ENCODE measurements around the gene FOLR3. TPM values are rescaled to one million over a fixed set of nuclear protein-coding genes. Genes with fewer than 3 reads are reported as not detected.
"Not testable (repeated sequence)": the region's sequence is repeated elsewhere in the genome, so short reads cannot be mapped to it uniquely, and the experiment has no call there.

The FOLR3 gene
- total RNA-seq, 1 donor from 2014 or later: not detected

DNA sequence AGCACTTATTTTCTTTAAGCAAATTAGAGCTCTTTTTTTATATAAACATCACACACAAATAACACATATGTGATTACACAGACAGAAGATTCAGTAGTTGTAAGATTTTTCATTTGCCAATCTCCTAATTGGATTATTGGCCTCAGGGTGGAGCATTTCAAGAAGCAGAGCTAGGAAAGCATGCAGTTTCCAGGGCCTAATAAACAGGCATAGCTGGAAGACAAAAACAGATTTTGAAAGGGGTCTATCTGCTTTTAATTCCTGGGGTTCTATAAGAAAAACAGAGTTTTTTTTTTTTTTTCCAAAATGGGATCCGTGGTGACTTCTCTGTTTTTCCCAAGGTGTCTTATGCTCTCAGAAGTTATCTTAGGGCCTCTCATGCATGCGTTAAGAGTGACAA lies 7.6 kb upstream of the FOLR3 start:
- peaks cover 21% of the 10 kb centered on the region for H3K27me3 Mint-ChIP-seq (ENCODE audit: insufficient read depth)
- H3K27ac Mint-ChIP-seq: no peak overlapping the region
- intact Hi-C loops (cut with micrococcal nuclease): no loop called here
- H3K4me3 Mint-ChIP-seq: no peak overlapping the region
- no peak for DNase-seq (ENCODE audit: low spot score)
- peaks cover 15% of the 10 kb centered on the region for H3K9me3 Mint-ChIP-seq
- H3K36me3 Mint-ChIP-seq (ENCODE audit: low read depth): peaks cover 5% of the 10 kb centered on the region
- H3K4me1 Mint-ChIP-seq (ENCODE audit: low read depth): no peaks in the 10 kb centered on the region

DNA sequence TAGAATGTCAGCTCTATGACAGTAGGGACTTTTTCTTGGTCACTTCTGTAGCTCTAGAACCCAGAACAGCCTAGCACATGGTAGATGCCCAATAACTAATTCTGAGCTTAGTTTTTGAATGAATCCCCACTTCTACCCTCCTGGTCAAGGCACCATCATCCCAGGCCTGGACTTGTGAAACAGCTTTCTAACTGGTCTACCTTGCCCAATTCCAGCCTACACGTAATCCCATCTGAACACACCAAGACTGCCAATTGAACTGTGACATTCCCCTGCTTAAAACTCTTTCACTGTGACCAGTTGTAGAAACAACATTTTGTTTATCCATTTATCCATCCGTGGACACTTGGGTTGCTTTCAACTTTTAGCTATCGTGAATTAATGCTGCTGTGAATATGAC lies 6.1 kb upstream of the FOLR3 start:
- DNase-seq (ENCODE audit: low spot score): no peak
- no peak overlapping the region for H3K4me3 Mint-ChIP-seq
- intact Hi-C loops (cut with micrococcal nuclease): no loop called here
- H3K27ac Mint-ChIP-seq: no peak overlapping the region
- peaks cover 21% of the 10 kb centered on the region for H3K27me3 Mint-ChIP-seq (ENCODE audit: insufficient read depth)
- H3K9me3 Mint-ChIP-seq: peaks cover 15% of the 10 kb centered on the region
- H3K4me1 Mint-ChIP-seq (ENCODE audit: low read depth): no peaks in the 10 kb centered on the region
- H3K36me3 Mint-ChIP-seq (ENCODE audit: low read depth): peaks cover 3% of the 10 kb centered on the region

DNA sequence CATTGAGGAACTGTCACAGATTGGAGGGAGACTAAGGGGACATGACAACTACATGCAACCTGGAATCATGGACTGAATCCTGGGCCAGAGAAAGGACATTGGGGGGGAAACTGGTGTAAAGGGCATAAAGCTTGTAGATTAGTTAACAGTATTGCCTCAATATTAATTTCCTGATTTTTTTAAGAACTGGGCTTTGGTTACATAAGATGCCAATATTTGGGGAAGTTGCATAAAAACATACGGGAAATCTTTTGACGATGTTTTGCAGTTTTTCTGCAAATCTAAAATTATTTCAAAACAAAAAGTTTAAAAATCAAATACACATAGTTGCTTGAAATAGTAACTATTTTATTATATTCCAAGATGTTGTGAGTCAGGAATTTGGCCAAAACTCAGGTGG lies 2.9 kb upstream of the FOLR3 start:
- H3K27ac Mint-ChIP-seq: no peak overlapping the region
- no peak overlapping the region for H3K4me3 Mint-ChIP-seq
- peaks cover 12% of the 10 kb centered on the region for H3K27me3 Mint-ChIP-seq (ENCODE audit: insufficient read depth)
- DNase-seq (ENCODE audit: low spot score): no peak
- peaks cover 3% of the 10 kb centered on the region for H3K36me3 Mint-ChIP-seq (ENCODE audit: low read depth)
- peaks cover 6% of the 10 kb centered on the region for H3K4me1 Mint-ChIP-seq (ENCODE audit: low read depth)
- H3K9me3 Mint-ChIP-seq: peaks cover 17% of the 10 kb centered on the region
- intact Hi-C loops (cut with micrococcal nuclease): no loop called here

DNA sequence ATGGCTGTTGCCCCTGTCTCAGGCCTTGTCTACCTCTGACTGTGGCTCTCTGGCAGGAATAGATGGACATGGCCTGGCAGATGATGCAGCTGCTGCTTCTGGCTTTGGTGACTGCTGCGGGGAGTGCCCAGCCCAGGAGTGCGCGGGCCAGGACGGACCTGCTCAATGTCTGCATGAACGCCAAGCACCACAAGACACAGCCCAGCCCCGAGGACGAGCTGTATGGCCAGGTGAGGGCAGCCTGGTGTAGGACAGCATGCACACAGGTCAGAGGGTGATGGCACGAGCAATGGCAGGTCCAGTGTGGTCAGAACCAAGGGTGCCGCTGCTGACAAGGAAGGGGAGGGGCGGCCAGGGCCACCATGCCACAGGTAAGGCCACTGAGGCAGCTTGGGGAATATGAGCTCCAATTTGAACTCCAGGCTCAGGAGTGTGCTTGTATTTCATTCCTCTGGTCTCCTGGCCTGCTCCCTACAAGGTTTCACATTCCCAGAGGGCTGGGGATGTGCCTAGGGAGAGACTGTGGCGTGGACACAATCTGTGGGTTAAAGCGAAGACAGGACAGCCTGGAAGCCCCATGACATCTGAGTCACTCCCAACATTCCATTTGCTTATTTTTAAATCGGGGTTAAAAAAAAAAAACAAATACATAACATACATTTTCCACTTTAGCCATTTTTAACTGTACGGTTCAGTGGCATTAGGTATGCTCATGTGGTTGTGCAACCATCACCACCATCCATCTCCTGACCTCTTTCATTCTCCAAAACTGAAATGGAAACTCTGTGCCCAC lies 562 bp downstream of the FOLR3 start:
- no peak for DNase-seq (ENCODE audit: low spot score)
- intact Hi-C loops (cut with micrococcal nuclease): no loop called here
- no peak overlapping the region for H3K4me3 Mint-ChIP-seq
- H3K27me3 Mint-ChIP-seq (ENCODE audit: insufficient read depth): peaks cover 4% of the 10 kb centered on the region
- peaks cover 3% of the 10 kb centered on the region for H3K9me3 Mint-ChIP-seq
- H3K4me1 Mint-ChIP-seq (ENCODE audit: low read depth): peaks cover 17% of the 10 kb centered on the region
- no peaks in the 10 kb centered on the region for H3K36me3 Mint-ChIP-seq (ENCODE audit: low read depth)
- H3K27ac Mint-ChIP-seq: no peak overlapping the region

DNA sequence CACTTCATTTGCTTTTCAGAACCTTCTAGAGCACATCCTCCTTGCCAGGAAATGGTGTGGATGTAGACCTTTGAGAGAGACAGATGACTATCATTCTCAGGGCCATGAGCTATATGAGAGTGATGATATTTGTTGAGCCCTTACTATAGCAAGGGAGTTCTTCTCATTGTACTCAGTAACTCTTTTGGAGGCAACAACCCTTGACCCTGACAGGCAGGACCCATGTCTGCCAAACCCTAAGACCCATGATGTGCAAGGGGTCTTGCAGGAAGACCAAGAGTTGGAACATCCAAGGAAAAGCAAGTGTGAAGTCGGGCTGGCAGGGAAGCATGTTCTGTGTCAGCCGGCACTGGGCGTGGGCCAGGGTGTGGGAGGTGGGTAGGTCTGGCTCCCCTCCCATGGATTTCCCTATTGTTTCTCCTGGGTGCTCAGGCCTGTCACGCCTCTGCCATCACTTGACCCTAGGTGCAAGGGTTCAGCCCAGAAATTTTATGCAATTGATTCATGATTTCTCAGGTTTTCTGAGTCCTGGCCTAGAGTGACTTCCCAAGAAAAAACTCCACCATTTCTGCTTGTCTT lies 1.2 kb downstream of the FOLR3 start:
- Mint-ChIP-seq H3K36me3 (ENCODE audit: low read depth) (no peaks in the 10 kb centered on the region), H3K27me3 (ENCODE audit: insufficient read depth) (peaks cover 5% of the 10 kb centered on the region), H3K4me3 (no peak overlapping the region), H3K4me1 (ENCODE audit: low read depth) (peaks cover 23% of the 10 kb centered on the region), H3K27ac (no peak overlapping the region), H3K9me3 (peaks cover 3% of the 10 kb centered on the region)
- intact Hi-C loops (cut with micrococcal nuclease): no loop called here
- no peak for DNase-seq (ENCODE audit: low spot score)

DNA sequence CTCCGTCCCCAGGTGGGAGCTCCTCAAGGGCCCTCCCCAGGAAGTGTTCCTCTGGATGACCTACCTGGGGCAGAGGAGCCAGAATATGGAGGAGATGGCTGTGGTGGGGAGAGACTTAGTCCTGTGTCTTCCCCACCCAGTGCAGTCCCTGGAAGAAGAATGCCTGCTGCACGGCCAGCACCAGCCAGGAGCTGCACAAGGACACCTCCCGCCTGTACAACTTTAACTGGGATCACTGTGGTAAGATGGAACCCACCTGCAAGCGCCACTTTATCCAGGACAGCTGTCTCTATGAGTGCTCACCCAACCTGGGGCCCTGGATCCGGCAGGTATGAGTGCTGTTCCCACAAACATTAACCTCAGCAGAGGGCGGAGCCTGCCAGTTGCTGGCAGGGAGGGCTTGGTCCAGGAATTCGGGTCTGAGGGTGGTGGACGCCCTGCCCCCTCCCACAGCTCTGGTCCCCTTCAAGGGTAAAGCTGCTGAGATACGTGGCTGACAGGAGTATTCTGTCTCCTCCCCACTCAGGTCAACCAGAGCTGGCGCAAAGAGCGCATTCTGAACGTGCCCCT lies 3.4 kb downstream of the FOLR3 start:
- peaks cover 31% of the 10 kb centered on the region for H3K4me1 Mint-ChIP-seq (ENCODE audit: low read depth)
- DNase-seq (ENCODE audit: low spot score): no peak
- peaks cover 12% of the 10 kb centered on the region for H3K27me3 Mint-ChIP-seq (ENCODE audit: insufficient read depth)
- peaks cover 3% of the 10 kb centered on the region for H3K9me3 Mint-ChIP-seq
- H3K36me3 Mint-ChIP-seq (ENCODE audit: low read depth): no peaks in the 10 kb centered on the region
- no peak overlapping the region for H3K27ac Mint-ChIP-seq
- intact Hi-C loops (cut with micrococcal nuclease): no loop called here
- no peak overlapping the region for H3K4me3 Mint-ChIP-seq

DNA sequence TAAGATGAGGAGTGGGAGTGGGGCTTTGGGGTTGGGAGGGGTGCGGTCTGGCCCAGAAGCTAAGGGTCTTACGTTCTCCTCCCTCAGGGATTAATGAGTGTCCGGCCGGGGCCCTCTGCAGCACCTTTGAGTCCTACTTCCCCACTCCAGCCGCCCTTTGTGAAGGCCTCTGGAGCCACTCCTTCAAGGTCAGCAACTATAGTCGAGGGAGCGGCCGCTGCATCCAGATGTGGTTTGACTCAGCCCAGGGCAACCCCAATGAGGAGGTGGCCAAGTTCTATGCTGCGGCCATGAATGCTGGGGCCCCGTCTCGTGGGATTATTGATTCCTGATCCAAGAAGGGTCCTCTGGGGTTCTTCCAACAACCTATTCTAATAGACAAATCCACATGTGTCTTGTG lies 4.0 kb downstream of the FOLR3 start:
- Mint-ChIP-seq H3K36me3 (ENCODE audit: low read depth) (no peaks in the 10 kb centered on the region), H3K27me3 (ENCODE audit: insufficient read depth) (peaks cover 14% of the 10 kb centered on the region), H3K4me3 (no peak overlapping the region), H3K27ac (no peak overlapping the region), H3K4me1 (ENCODE audit: low read depth) (peaks cover 34% of the 10 kb centered on the region), H3K9me3 (peaks cover 3% of the 10 kb centered on the region)
- intact Hi-C loops (cut with micrococcal nuclease): no loop called here
- DNase-seq (ENCODE audit: low spot score): no peak

DNA sequence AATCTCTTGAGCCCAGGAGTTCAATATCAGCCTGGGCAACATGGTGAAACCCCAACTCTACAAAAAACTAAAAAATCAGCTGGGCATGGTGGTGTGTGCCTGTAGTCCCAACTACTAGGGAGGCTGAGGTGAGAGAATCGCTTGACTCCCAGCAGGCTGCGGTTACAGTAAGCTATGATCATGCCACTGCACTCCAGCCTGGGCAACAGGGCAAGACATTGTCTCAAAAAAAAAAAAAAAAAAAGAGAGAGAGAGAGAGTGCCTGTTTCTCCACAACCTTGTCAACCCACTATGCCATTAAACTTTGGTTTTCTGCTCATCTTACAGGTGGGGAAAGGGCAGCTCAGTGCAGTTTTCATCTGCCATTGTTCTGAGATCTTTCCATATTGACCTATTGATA lies 5.1 kb downstream of the FOLR3 start:
- no peak overlapping the region for H3K4me3 Mint-ChIP-seq
- H3K36me3 Mint-ChIP-seq (ENCODE audit: low read depth): no peaks in the 10 kb centered on the region
- H3K4me1 Mint-ChIP-seq (ENCODE audit: low read depth): peaks cover 34% of the 10 kb centered on the region
- H3K27ac Mint-ChIP-seq: peak overlapping the region; percentile 41
- H3K9me3 Mint-ChIP-seq: peaks cover 3% of the 10 kb centered on the region
- H3K27me3 Mint-ChIP-seq (ENCODE audit: insufficient read depth): peaks cover 14% of the 10 kb centered on the region
- no peak for DNase-seq (ENCODE audit: low spot score)
- intact Hi-C loops (cut with micrococcal nuclease): loop anchor here (5.0 kb wide), 3 partner anchors 58 to 163 kb away; partner anchors contain the start of genes LRRC51 and NUMA1

DNA sequence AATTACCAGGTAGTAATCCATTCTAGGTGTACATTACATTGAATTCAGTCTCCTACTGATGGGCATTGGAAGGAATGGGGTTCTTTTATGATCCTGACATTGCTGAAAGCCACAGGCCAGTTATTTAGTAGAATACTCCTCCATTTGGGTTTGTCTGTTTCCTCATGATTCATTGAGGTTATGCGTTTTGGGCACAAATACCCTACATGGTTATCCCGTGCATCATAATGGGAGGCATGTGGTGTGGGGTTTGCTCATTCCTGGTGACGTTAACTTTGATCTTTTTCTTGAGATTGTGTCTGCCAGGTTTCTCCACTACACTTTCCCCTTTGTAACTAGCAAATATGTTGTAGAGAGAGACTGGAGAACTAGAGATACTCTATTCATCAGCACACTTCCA lies 5.5 kb downstream of the FOLR3 start:
- Mint-ChIP-seq H3K27ac (peak overlapping the region; percentile 41), H3K9me3 (peaks cover 3% of the 10 kb centered on the region), H3K4me1 (ENCODE audit: low read depth) (peaks cover 33% of the 10 kb centered on the region), H3K4me3 (no peak overlapping the region), H3K27me3 (ENCODE audit: insufficient read depth) (peaks cover 14% of the 10 kb centered on the region), H3K36me3 (ENCODE audit: low read depth) (no peaks in the 10 kb centered on the region)
- intact Hi-C loops (cut with micrococcal nuclease): loop anchor here (5.0 kb wide), 3 partner anchors 59 to 164 kb away; partner anchors contain the start of genes LRRC51 and NUMA1
- no peak for DNase-seq (ENCODE audit: low spot score)

DNA sequence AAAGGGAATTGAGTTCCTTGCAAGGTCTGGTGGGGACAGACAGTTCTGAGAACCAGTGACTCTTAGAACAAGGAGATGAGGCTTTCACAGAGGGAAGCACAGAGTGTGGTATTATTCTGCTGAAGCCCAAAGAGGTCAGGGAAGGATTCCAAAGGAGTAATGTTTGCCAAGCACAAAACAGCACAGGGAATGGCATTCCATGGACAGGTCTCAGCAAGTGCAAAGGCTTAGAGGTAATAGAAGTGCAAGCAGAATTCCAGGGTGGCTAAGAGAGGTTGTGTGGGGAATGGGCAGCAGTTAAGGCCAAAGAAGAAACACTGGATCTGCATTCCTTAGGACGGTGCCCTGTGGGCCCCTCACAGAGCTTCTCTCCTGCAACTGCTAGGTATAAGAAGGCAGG lies 6.6 kb downstream of the FOLR3 start:
- not testable (repeated sequence) for H3K27ac Mint-ChIP-seq; H3K4me3 Mint-ChIP-seq; DNase-seq (ENCODE audit: low spot score); H3K9me3 Mint-ChIP-seq; H3K36me3 Mint-ChIP-seq (ENCODE audit: low read depth)
- Mint-ChIP-seq H3K27me3 (ENCODE audit: insufficient read depth) (peaks cover 16% of the 10 kb centered on the region), H3K4me1 (ENCODE audit: low read depth) (peaks cover 27% of the 10 kb centered on the region)
- intact Hi-C loops (cut with micrococcal nuclease): loop anchor here (5.0 kb wide), 3 partner anchors 60 to 165 kb away; partner anchors contain the start of genes LRRC51 and NUMA1

DNA sequence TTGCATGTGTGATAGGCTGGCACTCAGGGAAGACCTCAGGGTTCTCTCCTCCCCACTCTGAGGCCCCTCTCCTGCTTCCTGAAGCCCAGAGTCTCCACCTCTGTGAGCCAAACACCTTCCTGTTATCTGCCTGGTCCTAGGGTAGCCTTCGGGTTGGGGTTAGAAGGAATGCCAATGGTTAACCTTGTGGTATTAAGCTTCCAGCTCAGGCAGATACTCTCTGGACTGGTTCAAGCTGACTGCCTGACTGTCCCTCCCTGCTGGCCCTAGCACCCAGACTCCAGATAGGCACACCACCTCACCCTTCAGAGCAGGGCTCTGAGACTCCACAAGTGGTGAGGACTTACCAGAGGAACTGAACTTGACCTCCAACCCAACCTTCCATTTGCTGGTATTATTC lies 7.0 kb downstream of the FOLR3 start:
- not testable (repeated sequence) for DNase-seq (ENCODE audit: low spot score); H3K27ac Mint-ChIP-seq; H3K36me3 Mint-ChIP-seq (ENCODE audit: low read depth); H3K9me3 Mint-ChIP-seq; H3K4me3 Mint-ChIP-seq
- Mint-ChIP-seq H3K4me1 (ENCODE audit: low read depth) (peaks cover 27% of the 10 kb centered on the region), H3K27me3 (ENCODE audit: insufficient read depth) (peaks cover 19% of the 10 kb centered on the region)
- intact Hi-C loops (cut with micrococcal nuclease): loop anchor here (5.0 kb wide), 3 partner anchors 60 to 165 kb away; partner anchors contain the start of genes LRRC51 and NUMA1

DNA sequence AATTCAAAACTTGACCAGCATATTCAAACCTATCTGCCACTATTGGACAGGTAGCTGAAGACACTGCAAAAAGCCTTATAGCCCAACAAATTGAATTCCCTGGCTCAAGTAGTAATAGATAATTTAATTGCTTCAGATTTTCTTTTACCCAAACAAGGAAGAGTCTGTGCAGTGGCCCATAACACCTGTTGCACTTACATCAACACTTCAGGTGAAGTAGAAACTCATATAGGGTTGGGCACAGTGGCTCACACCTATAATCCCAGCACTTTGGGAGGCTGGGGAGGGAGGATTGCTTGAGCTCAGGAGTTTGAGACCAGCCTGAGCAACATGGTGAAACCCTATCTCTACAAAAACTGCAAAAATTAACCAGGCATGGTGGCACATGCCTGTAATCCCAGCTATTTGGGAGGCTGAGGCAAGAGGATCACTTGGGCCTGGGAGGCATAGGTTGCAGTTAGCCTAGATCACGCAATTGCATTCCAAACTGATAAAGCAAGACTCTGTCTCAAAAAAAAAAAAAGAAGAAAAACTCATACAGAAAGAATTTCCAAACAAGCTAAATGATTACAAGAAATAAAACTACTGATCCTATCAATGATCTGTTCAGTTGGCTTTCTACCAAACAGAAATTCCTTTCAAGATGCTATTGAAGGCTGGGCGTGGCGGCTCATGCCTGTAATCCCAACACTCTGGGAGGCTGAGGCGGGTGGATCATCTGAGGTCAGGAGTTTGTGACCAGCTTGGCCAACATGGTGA lies 9.5 kb downstream of the FOLR3 start:
- Mint-ChIP-seq H3K4me3 (no peak overlapping the region), H3K27me3 (ENCODE audit: insufficient read depth) (peaks cover 19% of the 10 kb centered on the region), H3K36me3 (ENCODE audit: low read depth) (no peaks in the 10 kb centered on the region), H3K27ac (no peak overlapping the region), H3K9me3 (no peaks in the 10 kb centered on the region), H3K4me1 (ENCODE audit: low read depth) (peaks cover 24% of the 10 kb centered on the region)
- DNase-seq (ENCODE audit: low spot score): no peak
- intact Hi-C loops (cut with micrococcal nuclease): loop anchor here (1.0 to 5.0 kb wide), 6 partner anchors 33 to 168 kb away; partner anchors contain the start of genes ANAPC15, LAMTOR1, LRRC51 and NUMA1

All from activated T-helper 1 cell treated with anti-CD3 and anti-CD28 coated beads, Interleukin-12 subunit alpha, Interleukin-12 subunit beta, Interleukin-2, Interleukin-4 antibody, amounts not matched to agents 30 ng/mL and 10 ng/mL and 1 ng/mL, durations not matched to agents 14 hours and 24 hours and 36 hours (primary cell).